MG63 (cell line): ENCODE results near the gene SMAD9. TPM values are rescaled to one million over a fixed set of nuclear protein-coding genes. Genes with fewer than 3 reads are reported as not detected.

Experiments used
- DNase-seq: peaks from one replicate; pipeline ENCODE4 v3.0.0-alpha.2; 2020
- H3K27me3 ChIP-seq: fragments of 250-450 bp; sonication (Bioruptor Pico); 2 replicates; pipeline ENCODE4 v1.5.1; 2020; ENCODE audit warnings: mild to moderate bottlenecking, moderate library complexity
- H3K36me3 ChIP-seq: fragments of 250-450 bp; sonication (Bioruptor Pico); 2 replicates; pipeline ENCODE4 v1.5.1; 2020; ENCODE audit warnings: mild to moderate bottlenecking, moderate library complexity
- H3K4me3 ChIP-seq: fragments of 250-450 bp; sonication (Bioruptor Pico); 2 replicates; pipeline ENCODE4 v1.5.1; 2020; ENCODE audit warnings: mild to moderate bottlenecking, moderate library complexity
- H3K9me3 ChIP-seq: fragments of 250-450 bp; sonication (Bioruptor Pico); 2 replicates; pipeline ENCODE4 v1.5.1; 2020; ENCODE audit warnings: mild to moderate bottlenecking, moderate library complexity
- total RNA-seq: library from RNA; depleted of rRNA; stranded (reverse); fragments of >200 nt; shearing (Covaris generic); gene quantifications from 2 replicates; pipeline ENCODE4 v1.2.3, GENCODE V29; 2014; ENCODE audit warnings: low replicate concordance

Gene SMAD9
- total RNA-seq, 1 experiment from 2014 or later, result 7.0 TPM

DNA sequence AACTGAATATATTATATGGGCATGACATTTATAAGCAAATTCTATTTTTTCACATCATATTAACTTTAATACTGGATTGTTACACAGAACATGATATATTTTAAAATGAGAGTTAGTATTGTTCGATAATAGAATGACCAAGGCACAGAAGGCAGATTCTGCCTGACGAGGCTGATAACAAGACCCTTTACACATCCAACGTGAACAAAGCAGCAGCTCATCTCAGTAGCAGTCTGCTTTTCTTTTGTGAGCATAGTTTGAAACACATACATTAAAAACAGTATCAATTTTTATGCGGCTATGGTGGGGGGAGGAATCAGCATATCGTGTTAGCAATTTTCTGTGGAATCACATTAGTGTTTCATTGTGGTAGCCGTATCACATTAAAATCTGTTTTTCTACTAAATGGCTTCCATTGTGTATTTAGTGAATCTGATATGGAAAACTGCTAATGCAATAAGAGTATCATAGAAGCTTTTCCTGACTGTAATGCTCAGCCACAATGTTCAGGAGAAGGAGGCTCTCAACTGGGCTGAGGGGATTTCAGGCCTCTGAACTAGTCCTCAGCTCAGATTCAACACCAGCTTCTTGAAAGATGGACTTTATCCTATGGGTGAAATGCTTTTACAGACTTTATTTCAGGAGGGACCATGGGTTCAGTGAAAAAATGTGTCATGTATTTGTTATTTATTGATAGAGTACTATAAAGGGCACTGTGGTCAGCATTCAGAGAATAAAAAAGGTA lies 4.0 kb downstream of the SMAD9 start:
- Histone ChIP-seq H3K27me3 (no peaks in the 10 kb centered on the region), H3K9me3 (no peaks in the 10 kb centered on the region), H3K36me3 (no peaks in the 10 kb centered on the region), H3K4me3 (no peak overlapping the region)
- DNase-seq, result no peak

DNA sequence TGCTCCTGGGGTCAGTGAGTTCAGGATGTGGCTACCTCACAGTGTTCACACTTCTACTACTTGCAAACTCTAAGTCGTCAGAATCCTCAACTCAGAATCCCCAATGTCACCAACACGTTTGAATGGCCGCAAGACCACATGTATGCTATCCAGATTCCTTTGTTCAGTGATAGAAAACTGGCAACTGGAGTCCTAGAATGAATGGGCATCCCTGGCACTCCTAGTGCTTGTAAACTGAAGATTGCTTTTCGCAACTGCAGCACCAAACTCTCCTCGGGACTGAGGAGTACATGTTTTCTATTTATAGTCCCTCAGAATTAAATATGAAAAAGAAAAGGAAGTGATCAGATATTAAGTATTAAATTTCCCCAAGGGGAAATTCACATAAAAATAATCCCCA lies 4.9 kb downstream of the SMAD9 start:
- H3K27me3 ChIP-seq, result no peaks in the 10 kb centered on the region
- no peaks in the 10 kb centered on the region for H3K9me3 ChIP-seq
- no peak overlapping the region for H3K4me3 ChIP-seq
- DNase-seq, result no peak
- H3K36me3 ChIP-seq, result no peaks in the 10 kb centered on the region

DNA sequence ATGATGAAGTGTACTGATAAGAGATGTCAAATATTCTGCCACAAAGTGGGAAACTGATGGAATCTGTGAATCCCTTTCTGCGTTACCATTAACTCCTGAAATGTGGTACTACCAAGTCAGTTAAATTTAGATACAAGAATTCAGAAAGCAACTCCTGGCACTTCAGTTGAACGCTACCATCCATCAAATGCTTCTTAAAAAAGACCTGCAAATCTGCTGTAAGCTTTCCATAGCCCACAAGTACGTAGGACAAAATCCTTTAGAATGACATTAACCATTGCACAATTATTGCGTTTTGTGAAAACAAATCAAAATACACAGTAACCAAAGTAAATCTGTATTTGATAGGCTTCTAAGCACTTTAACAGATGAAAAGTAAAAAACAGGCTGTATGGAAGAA lies 5.4 kb downstream of the SMAD9 start:
- H3K27me3 ChIP-seq, result no peaks in the 10 kb centered on the region
- DNase-seq, result no peak
- no peak overlapping the region for H3K4me3 ChIP-seq
- H3K36me3 ChIP-seq, result no peaks in the 10 kb centered on the region
- H3K9me3 ChIP-seq, result no peaks in the 10 kb centered on the region

DNA sequence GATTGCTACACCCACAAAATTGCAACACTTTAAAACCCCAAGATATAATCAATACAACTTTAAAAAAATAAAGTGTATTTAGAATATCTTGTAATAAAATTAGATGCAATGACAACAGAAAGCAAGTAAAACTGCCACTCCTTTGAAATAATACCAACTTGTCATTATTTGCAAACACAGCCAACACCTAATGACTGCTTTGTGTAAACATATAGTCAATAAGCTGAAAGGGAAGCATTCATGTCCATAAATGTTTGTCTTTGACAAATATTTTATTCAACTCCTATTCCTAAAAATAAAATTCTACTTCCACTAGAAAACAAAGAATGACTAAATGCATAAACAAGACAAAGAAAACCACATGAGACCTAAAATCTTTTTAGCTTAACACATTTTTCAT lies 6.6 kb downstream of the SMAD9 start:
- H3K4me3 ChIP-seq, result no peak overlapping the region
- DNase-seq, result no peak
- H3K36me3 ChIP-seq, result no peaks in the 10 kb centered on the region
- H3K9me3 ChIP-seq, result no peaks in the 10 kb centered on the region
- no peaks in the 10 kb centered on the region for H3K27me3 ChIP-seq

DNA sequence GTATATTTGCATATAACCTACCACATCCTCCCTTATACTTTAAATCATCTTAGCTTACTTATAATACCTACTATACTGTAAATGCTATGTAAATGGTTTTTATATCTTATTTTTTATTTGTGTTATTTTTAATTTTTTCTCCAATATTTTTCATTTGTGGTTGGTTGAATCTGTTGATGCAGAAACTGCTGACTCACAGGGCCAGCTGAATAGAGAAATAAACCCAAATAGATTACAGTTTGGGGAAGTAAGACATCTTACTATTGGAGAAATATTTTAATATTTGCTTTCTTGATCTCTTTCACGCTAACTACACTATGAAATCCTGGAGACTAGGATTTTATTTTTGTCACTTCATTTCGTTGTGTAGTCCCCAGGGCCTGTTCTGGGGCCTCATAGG lies 7.1 kb downstream of the SMAD9 start:
- Histone ChIP-seq H3K36me3 (no peaks in the 10 kb centered on the region), H3K27me3 (no peaks in the 10 kb centered on the region), H3K4me3 (no peak overlapping the region), H3K9me3 (no peaks in the 10 kb centered on the region)
- DNase-seq, result no peak

DNA sequence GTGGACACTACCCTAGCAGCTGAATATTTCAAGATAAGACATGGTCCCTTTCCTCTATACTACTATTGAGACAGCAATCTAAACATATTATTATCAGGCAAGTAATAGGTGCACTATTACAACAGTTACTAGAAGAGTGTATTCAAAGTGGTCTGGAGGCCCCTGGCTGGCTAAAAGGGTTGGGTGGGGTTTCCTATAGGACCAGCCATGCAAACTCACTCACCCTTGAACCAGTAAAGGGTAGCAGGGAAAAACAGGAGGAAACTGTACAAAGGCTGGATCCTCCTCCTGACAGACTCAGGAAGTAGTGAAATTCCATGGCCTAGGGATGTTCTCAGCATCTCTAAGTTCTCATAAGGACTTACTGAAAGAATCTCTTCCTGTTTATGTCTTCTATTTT lies 7.7 kb downstream of the SMAD9 start:
- no peak overlapping the region for H3K4me3 ChIP-seq
- no peaks in the 10 kb centered on the region for H3K9me3 ChIP-seq
- H3K36me3 ChIP-seq, result no peaks in the 10 kb centered on the region
- no peaks in the 10 kb centered on the region for H3K27me3 ChIP-seq
- DNase-seq, result no peak

DNA sequence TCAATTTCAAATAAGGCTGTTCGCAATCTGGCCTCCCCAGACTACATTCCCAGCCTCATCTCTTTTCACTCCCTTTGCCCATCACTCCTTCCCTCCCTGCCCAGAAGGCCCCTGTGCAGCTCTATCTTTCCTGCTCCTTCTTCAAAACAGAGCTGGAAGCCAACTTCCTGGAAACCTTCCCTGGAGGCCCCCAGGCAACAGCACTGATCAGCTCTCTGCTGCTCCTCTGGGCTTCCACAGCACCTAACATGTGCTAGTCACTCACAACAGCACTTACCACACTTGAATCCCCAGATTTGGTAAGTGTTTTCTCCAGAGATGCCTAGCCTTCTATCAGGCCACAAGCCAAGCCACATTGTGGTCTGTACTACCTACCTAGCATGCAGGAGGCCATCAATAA lies 9.5 kb downstream of the SMAD9 start:
- no peak for DNase-seq
- peaks cover 4% of the 10 kb centered on the region; the same call in 1 of the 2 replicates for H3K36me3 ChIP-seq
- H3K4me3 ChIP-seq, result no peak overlapping the region
- no peaks in the 10 kb centered on the region for H3K27me3 ChIP-seq
- H3K9me3 ChIP-seq, result no peaks in the 10 kb centered on the region

DNA sequence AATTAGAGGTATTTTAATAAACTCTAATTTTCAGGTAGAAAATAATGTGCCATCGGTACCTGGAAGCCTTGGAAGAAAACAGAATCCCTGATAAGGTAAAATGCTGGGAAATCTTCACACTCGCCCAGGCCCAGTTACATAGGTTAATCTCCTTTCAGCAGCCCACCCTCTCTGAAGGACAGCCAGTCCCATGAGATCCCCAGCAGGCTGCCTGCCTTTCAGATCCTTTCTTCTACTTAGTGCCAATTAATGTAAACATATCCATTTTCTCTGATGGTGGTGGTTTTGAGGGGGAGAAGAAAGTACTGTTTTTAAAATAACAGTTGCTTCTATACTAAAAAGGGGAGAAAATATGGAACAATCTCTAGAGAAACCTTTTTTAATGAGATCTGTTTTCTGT lies 12.2 kb downstream of the SMAD9 start:
- no peaks in the 10 kb centered on the region for H3K9me3 ChIP-seq
- no peak overlapping the region for H3K4me3 ChIP-seq
- peaks cover 4% of the 10 kb centered on the region; the same call in 1 of the 2 replicates for H3K36me3 ChIP-seq
- DNase-seq, result no peak
- H3K27me3 ChIP-seq, result no peaks in the 10 kb centered on the region

DNA sequence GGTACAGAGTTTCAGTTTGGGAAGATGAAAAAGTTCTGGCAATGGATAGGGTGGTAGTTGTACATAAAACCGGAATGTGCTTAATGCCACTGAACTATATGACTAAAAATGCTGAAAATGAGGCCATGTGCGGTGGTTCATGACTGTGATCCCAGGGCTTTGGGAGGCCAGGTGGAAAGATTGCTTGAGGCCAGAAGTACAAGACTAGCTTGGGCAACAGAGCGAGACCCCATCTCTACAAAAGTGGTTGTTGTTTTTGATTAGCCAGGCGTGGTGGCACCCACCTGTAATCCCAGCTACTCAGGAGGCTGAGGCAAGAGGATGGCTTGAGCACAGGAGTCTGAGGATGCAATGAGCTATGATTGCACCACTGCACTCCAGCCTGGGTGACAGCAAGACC lies 12.8 kb downstream of the SMAD9 start:
- Histone ChIP-seq H3K4me3 (no peak overlapping the region), H3K27me3 (no peaks in the 10 kb centered on the region), H3K9me3 (no peaks in the 10 kb centered on the region), H3K36me3 (peaks cover 4% of the 10 kb centered on the region; the same call in 1 of the 2 replicates)
- no peak for DNase-seq

DNA sequence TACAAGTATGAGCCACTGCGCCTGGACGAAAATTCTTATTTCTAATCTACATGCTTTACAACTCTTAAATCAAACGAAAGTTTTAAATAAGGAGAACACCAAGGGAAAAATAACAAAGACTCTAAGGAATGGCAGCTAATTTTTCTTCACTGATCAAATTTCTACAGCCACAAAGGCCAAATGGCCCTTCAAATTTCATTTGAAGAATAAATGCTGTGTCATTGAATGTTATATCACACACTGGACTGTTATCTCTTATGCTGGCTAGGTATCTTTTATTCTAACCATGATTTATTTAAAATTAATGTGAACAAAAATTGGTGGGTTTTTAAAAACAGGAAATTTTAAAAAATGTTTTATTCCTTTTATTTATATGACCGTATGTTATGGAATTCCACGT lies 14.1 kb downstream of the SMAD9 start:
- H3K27me3 ChIP-seq, result no peaks in the 10 kb centered on the region
- H3K4me3 ChIP-seq, result no peak overlapping the region
- no peak for DNase-seq
- H3K36me3 ChIP-seq, result peaks cover 4% of the 10 kb centered on the region; the same call in 1 of the 2 replicates
- no peaks in the 10 kb centered on the region; the same call in 1 of the 2 replicates for H3K9me3 ChIP-seq

DNA sequence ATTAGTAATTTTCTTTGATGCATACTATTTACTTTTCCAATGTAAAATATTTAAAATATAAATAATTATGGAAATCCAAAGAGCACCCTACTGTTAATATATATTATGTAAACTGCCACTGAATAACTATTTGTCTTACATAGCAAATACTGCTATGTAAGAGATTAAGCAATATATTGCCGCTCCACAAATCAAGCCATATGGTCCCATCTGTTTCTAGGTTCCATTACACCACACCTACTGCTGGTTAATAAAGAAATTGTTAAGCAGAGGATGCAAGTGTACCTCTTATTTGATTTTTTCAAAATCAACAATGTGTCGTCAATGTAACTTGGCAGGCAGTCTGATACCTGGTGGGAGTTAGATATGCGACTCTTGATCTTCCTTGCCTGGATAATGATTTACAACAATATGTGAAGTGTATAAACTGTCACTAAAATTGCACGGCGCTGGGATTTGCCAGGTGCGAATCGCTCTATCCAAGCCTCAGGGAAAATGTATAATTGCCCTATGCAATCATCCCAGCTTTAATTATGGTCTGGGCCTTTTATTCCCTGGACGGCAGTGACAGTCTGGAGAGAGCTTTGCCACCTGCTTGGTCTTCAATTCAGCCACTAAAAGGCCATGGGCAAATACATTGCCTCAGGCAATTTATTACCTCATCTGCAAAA lies 16.0 kb downstream of the SMAD9 start:
- Histone ChIP-seq H3K36me3 (peaks cover 4% of the 10 kb centered on the region; the same call in 1 of the 2 replicates), H3K4me3 (no peak overlapping the region), H3K9me3 (peaks cover 5% of the 10 kb centered on the region; the same call in 1 of the 2 replicates), H3K27me3 (no peaks in the 10 kb centered on the region)
- DNase-seq, result no peak

DNA sequence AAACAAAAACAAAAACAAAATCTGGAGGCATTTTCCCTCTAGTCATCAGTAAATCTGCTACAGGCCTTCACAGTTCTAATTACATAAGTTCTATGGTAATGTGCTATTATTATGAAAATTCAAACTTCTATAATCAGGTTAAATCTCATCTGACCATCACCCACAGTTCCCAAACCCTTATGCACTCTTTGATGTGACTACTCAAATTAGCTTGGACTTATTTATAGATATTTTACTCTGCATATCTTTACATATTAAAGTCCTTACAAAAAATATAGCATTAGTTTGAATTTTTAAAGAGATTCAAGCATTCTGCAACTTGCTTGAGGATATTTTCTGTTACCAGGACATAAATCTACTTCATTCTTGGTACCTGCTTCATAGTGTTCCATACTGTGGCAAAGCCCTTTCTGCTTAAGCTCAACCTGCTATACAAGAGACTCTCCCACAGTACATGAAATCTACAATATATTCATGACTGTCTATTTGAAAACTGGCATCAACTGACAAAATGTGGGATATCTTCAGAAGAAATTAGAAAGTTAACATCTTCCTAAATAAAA lies 22.9 kb downstream of the SMAD9 start:
- Histone ChIP-seq H3K36me3 (no peaks in the 10 kb centered on the region), H3K4me3 (no peak overlapping the region), H3K9me3 (peaks cover 10% of the 10 kb centered on the region; the same call in 1 of the 2 replicates), H3K27me3 (no peaks in the 10 kb centered on the region)
- DNase-seq, result no peak

DNA sequence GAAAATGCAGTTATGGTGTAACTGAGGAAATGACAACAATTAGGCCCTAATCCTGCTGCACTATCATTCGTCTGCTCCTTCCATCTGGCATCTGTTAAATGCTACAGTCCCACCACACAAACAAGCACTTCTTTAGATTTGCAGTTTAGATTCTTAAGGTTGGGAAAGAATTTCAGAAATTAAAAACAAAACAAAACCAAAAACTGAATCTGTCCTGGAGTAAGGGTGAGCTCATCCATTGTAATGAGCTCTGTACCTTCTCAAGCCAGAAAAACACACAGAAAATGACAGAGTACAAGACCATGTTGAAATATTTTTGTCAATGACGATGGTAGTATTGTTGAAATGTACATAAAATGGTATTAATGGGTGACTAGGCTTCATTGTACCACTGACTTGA lies 28.3 kb downstream of the SMAD9 start:
- Histone ChIP-seq H3K27me3 (no peaks in the 10 kb centered on the region), H3K9me3 (no peaks in the 10 kb centered on the region), H3K4me3 (no peak overlapping the region), H3K36me3 (no peaks in the 10 kb centered on the region)
- no peak for DNase-seq

DNA sequence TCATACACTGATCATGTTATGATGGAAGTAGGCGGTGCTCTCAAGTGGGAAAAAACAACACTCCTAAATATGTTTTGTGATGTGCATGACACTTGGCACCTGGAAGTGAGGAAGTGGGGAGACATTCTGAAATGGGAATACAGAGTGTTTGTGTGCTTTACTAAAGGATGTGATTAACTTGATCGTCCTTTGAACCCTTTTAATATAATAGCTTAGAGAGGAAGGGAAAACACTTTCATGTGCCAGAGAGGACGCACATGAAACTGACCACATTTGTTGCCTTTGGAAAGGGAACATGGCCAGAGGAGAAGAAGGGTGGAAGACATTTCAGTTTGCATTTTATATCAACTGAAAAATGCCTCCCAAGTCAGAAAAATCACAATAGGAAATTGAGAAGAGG lies 31.4 kb downstream of the SMAD9 start:
- H3K9me3 ChIP-seq, result no peaks in the 10 kb centered on the region
- no peaks in the 10 kb centered on the region for H3K27me3 ChIP-seq
- H3K36me3 ChIP-seq, result no peaks in the 10 kb centered on the region
- no peak overlapping the region for H3K4me3 ChIP-seq
- no peak for DNase-seq

DNA sequence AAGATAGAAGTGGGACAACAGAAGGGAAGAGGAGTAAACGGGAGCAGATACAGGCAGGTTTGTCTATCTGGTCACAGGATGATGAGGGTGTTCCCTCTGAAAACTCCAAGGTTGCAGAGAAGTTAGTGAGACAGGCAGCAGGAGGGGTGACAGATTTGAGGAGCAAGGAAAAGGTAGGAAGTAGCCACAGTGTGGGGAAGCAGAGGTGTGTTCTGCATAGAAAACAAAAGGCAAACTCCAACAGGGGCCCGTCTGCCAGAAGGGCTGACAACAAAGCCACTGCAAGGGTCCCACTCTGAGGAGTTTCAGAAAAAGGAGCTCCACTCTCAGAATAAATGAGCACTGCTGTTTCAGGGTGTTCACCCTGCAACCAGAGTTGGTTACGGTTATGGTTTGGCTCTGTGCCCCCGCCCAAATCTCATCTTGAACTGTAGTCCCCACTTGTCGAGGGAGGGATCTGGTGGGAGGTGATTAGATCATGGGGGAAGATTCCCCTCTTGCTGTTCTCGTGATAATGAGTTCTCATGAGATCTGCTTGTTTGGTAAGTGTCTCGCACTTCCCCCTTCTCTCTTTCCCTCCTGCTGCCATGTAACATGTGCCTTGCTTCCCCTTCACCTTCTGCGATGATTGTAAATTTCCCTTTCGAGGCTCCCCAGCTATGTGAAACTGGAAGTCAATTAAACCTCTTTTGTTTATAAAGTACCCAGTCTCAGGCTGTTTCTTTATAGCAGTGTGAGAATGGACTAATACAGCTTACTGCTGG lies 32.1 kb downstream of the SMAD9 start:
- H3K27me3 ChIP-seq, result no peaks in the 10 kb centered on the region
- no peaks in the 10 kb centered on the region for H3K36me3 ChIP-seq
- H3K9me3 ChIP-seq, result no peaks in the 10 kb centered on the region
- H3K4me3 ChIP-seq, result no peak overlapping the region
- no peak for DNase-seq

DNA sequence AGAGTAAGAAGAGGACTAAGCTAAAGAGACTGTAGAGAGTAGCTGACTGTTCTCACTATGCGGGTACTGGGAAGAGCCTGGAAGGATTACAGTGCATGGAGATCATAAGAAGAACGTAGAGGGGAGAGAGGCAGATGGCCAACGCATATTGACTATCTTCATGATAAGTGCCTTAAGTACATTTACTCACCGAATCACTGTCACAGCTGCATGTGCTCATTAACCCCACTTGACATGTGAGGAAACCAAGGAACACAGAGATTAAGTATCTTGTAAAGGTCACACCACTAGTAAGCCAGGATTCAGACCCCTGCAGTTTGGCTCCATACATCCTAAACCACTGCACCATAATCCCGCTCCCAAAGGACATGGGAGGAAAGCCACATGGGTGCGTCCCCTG lies 34.1 kb downstream of the SMAD9 start:
- H3K9me3 ChIP-seq, result no peaks in the 10 kb centered on the region
- no peak overlapping the region for H3K4me3 ChIP-seq
- H3K36me3 ChIP-seq, result no peaks in the 10 kb centered on the region
- no peaks in the 10 kb centered on the region for H3K27me3 ChIP-seq
- DNase-seq, result no peak

DNA sequence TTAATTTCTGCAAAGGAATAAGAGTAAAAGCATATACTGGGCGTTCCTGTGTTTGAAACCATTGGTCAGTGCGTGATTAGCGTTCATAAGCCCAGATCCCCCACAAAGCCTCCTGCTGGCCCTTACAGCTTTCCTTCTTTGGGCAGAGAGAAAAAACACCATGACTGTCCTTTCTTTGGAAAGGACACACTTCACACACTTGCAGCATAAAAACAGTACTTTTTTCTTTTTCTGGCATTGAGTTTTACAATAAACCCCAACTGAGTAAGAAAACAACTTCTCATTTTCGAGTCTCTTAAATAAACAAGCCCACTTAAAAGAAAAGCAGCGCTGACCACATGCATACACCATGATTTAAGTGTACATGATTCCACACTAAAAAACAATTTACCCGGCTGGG lies 35.8 kb downstream of the SMAD9 start:
- Histone ChIP-seq H3K4me3 (no peak overlapping the region), H3K27me3 (no peaks in the 10 kb centered on the region), H3K36me3 (no peaks in the 10 kb centered on the region), H3K9me3 (no peaks in the 10 kb centered on the region)
- DNase-seq, result no peak
